Jurkat, Clone E6-1 (cell line): Measurements from ENCODE around the gene ELF1.
A peak's percentile ranks its signal among the peaks of the same experiment; 100 is the strongest.
"Not testable (repeated sequence)": the region's sequence is repeated elsewhere in the genome, so short reads cannot be mapped to it uniquely, and the experiment has no call there.

Experiments
- DNase-seq: peaks from one replicate; pipeline ENCODE4 v3.0.0-alpha.2; 2011; ENCODE audit warnings: low read depth, low spot score
- H3K4me3 ChIP-seq: 2 replicates; pipeline ENCODE4 v1.5.1; 2011; ENCODE audit warnings: mild to moderate bottlenecking, low read length, control low read depth, moderate library complexity

The ELF1 gene

DNA sequence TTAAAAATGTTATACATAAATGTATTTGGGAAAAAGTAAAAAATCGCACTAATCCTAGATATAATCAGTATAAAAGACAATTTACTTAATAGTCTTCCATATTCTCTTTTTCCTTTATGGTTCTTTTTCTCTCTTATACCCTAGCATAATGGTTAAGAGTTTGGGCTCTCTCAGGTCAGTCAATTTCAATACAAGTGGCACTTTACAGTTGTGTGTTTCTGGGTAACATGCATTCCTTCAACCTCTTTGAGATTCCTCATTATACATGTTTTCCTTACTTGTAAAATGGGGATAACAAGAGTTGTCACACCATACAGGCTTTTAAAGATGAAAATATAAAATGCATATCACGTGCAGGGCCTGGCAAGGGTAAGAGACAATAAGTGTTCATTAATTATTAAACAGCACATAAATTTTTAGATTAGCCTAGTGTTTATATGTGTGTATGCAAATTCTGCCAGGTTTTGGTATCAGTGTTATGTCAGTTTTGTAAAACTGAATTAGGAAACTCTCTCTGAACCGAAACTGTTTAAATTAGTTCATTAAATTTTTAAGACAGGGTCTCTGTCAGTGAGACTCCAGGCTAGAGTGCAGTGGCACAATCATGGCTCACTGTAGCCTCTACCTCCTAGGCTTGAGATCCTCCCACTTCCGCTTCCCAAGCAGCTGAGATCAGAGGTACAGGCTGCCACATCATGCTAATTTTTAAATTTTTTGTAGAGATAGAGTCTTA lies 49.8 kb downstream of the ELF1 start:
- DNase-seq = no peak

DNA sequence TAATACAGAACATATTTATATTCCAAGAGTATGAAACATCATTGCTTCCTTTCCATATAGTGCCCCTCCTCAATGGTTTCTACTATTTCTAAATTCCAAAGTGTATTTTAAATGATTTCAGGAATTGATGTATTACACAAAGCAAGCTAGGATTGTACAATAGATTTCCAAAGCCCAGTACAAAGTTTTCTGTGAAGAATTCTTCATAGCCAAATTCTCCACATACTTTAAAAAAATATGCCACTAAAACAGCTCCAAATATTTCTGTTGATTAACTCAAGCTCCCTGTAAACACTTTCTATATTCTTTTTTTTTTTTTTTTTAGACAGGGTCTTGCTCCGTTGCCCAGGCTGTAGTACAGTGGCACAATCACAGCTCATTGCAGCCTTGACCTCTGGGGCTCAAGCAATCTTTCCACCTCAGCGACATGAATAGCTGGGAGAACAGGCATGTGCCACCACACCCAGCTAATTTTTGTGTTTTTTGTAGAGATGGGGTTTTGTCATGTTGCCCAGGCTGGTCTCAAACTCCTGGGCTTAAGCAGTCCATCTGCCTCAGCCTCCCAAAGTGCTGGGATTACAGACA lies 50.6 kb downstream of the ELF1 start:
- no peak for DNase-seq
- H3K4me3 ChIP-seq = no peak overlapping the region

More for the DNA sequence above, 49.8 kb downstream of the ELF1 start:
- no peak overlapping the region for H3K4me3 ChIP-seq

DNA sequence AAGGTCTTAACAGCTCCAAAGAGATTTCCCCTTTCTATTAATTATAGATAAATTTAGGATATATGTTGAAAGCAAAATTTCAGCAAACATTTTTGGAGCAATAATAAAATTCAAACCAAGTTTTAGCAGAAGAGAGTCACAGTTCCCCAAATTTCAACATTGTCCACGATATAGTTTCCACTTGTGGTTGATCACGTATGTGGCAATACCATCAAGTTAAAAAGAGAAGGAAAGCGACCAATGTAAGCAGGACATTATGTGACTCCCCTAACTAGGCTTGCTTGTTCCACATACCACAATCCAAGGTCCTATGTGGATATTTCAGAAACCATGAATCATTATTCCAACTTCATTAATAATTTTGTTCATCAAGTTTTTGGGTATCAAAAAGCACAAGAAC lies 52.8 kb downstream of the ELF1 start:
- H3K4me3 ChIP-seq = no peak overlapping the region
- DNase-seq = no peak

DNA sequence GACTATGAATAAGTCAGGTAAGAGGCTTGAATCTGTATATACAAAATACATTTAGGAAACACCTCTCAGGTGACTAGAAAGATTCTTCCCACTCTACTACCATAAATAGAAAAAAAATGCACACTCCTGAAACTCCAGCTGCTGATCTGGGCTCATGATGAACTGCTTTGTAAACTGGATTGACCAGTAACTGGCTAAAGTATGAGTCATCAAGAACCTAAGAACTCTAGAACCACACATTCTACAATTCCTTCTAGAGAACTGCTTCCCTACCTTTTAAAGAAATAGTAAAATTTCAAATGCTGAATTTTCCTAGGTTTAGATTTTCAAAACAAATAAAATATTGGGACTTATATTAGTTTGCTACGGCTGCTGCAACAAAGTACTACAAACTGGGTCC lies 55.2 kb downstream of the ELF1 start:
- DNase-seq = no peak
- H3K4me3 ChIP-seq = no peak overlapping the region

DNA sequence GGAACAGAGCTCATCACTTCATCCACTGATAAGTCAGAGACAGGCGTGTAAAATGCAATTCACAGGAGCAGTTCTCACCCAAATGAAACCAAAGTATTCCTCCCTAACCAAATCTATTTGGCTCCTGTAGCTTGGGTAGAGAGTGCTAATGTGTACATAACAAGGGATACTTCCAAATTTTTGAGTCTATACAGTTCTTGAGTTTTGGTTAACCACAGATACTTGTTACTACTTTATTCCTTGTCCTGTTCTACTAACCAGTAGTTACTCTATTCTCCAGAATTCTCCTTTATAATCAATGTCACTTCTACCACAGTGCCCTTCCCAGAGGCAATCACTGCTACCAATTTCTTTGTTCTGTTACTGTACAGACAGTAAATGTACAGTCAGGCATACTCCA lies 57.3 kb downstream of the ELF1 start:
- H3K4me3 ChIP-seq = no peak overlapping the region
- no peak for DNase-seq

DNA sequence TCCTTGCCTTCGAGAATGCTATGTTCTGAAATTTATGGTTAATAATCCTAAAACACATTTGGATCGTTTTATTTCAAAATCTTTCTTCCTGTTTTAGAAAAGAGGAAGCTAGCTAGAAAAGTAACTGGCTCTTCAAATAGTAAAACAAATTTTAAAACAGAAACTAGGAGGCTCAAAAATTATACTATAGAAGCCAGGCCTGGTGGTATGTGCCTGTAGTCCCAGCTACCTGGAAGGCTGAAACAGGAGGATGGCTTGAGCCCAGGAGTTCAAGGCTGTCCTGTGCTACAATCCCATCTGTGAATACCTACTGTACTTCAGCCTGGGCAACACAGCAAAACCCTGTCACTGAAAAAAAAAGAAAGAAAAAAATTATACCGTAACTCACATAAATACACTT lies 57.9 kb downstream of the ELF1 start:
- H3K4me3 ChIP-seq = no peak overlapping the region
- no peak for DNase-seq

DNA sequence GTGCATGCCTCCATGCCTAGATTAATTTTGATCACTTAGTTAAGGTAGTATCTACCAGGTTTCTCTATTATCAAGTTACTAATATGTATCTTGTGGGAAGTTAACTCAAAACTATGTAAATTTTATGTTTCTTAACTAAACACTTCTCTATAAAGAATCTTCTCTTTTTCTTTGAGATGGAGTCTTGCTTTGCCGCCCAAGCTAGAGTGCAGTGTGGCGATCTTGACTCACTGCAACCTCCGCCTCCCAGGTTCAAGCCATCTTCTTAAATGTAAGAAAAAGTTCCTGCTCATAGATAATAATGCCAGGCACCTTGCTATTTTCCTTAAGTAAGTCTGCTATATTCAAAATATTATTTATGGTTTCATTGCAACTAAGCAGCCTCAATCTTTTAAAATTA lies 58.4 kb downstream of the ELF1 start:
- no peak overlapping the region for H3K4me3 ChIP-seq
- DNase-seq = no peak

DNA sequence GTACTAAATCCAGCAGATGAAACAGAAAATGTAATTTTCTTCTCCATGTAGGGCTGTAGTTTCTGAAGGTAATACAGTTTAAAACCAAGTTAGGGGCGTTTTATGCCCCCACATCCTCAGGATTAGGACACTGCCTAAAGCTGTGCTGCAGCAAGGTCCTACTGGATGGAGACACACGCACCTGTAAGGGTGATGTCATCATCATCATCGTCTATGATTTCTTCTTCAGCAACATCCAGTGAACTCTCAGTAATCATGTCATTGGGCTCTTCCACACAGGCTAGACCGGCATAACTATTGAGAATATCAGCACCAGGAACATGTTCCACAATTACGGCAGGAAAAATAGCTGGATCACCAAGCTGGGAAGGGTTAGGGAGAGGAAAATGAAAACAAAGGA lies 60.5 kb downstream of the ELF1 start:
- DNase-seq = no peak

DNA sequence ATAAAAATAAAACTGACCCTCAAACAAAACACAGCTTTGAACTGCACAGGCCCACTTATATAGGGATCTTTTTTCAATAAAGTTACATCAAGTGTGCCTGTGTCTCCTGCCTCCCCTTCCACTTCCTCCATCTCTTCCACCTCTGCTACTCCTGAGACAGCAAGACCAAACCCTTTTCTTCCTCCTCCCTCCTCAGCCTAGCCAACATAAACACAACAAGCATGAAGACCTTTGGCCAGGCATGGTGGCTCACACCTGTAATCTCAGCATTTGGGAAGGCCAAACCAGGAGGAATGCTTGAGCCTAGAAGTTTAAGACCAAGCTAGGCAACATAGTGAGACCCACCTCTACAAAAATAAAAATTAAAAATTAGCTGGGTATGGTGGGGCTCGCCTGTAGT lies 72.6 kb downstream of the ELF1 start:
- no peak for DNase-seq
- no peak overlapping the region for H3K4me3 ChIP-seq

More for the DNA sequence above, 60.5 kb downstream of the ELF1 start:
- H3K4me3 ChIP-seq = no peak overlapping the region

DNA sequence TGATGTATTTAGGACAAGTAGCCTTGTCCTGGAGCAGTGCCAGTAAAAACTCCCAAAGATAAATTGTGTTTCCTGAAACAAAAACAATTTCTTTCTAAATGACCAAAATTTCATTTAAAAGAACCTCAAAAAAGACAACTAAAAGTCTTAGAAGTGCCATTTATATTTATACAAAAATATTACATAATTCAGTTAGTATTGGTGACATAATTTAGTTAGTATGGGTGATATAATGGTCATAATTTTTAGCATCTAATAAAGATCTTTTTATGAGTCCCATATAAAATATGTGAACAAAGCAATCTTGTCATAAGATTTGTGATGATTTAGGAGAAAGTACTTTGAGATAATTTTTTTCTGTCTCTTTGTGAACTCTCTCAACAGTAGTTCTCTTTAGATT lies 76.0 kb downstream of the ELF1 start:
- DNase-seq = no peak
- no peak overlapping the region for H3K4me3 ChIP-seq

DNA sequence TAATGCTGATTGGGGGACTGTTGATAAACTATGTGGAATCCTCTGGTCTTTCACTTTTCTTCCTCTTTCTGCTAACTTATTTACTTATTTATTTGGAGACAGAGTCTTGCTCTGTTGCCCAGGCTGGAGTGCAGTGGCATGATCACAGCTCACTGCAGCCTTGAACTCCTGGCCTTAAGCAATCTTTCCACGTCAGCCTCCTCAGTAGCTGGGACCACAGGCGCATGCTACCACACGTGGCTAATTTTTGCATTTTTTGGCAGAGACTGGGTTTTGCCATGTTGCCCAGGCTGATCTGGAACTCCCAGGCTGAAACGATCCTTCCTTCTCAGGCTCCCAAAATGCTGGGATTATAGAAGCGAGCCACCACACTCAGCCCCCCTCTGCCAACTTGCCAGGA lies 77.5 kb downstream of the ELF1 start:
- H3K4me3 ChIP-seq = no peak overlapping the region
- DNase-seq = no peak

DNA sequence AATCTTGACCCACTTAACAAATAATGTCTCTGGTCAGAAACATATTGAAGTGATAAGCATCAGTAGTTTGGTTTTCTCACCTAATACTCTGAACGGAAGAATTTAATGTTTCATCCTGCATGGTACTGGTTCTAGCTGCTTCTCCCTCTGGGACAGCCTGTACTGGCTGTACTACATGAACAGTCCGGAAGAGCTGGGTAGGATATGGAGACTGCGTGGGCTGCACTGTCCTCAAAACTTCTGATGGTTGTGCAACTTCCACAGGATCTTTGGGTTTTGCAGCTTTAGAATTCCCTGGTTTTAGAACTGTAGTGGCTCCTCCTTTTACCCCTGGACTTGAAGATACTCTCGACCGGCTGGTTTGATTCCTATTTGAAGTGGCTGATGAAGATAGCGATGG lies 78.3 kb downstream of the ELF1 start:
- DNase-seq = no peak
- H3K4me3 ChIP-seq = no peak overlapping the region

DNA sequence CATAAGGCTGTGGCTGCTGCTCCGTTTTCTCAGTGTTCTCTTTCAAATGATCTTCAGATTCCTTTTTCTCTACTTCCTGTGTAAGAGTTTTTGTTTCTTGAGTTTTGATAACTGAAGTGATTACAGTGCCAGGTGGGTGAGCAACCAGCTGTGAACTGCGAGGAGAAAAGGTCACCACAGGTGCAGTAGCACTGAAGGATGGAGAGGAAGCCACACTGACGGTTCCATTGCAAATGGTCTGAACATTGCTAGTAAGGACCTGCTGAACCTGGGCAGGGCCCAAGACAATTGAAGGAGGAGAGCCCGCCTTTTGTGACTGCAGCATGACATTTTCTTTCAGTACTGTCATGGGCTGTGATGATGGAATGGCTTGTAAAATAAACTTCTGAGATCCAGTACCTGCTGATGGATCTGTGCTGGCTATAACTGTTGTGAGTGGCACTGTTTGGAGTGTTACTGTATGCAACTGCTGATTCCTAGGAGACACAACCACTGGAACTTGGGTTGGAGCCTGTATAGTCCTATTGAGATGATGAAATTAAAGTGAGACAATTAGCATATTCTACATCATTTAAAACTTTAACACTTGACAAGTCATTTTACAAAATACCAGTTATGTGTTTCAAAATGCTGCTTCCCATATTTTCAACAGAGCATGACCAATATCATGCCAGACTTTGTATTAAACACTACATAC lies 85.5 kb downstream of the ELF1 start:
- peak; percentile 79 for DNase-seq
- H3K4me3 ChIP-seq = no peak overlapping the region

DNA sequence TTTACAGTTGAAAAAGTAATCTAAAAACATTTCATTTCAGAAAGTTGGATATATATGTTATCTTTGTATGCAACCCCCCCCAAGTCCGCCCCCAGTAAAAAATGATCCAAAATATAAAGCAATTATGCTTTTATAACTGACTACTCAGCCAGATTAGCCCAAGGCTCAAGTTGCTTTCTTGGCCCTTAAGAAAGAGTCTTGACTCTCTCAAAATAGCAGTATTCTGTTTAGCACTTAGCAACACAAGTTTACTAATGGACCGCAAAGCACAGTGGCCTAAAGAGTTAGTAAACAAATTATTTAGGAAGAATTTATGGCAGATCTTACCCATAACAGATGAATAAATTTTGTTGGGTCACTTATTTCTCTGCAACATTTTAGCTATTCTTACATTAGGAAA lies 86.9 kb downstream of the ELF1 start:
- no peak overlapping the region for H3K4me3 ChIP-seq

DNA sequence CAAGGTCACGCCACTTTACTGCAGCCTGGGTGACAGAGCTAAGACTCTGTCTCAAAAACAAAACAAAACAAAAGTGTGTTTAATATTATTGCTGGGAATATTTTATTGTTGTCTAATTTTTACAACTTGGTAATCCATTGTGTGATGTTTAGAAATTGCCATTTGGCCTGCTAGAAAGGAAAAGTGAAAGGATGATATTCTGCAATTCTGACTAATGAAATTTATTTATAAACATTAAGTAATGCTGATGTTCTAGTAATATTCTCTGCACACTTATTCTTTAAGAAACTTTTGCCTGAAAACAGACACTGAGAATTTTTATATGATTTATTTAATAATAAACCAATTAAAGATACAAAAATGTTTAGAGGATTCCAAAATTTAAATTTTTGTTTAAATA lies 87.4 kb downstream of the ELF1 start:
- no peak for DNase-seq
- no peak overlapping the region for H3K4me3 ChIP-seq

More for the DNA sequence above, 86.9 kb downstream of the ELF1 start:
- no peak for DNase-seq

DNA sequence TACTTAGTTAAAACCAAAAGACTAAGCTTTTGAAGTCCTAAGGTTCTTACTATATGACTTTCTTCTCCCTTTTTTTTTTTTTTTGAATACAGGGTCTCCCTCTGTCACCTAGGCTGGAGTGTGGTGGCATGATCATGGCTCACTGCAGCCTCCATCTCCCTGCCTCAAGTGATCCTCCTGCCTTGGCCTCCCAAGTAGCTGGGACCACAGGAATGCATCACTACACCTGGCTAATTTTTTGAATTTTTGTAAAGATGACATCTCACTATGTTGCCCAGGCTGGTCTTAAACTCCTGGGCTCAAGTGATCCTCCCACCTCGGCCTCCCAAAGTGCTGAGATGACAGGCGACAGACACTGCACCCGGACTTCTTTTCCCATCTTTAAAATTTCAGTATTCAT lies 89.2 kb downstream of the ELF1 start:
- H3K4me3 ChIP-seq, DNase-seq: not testable (repeated sequence)

DNA sequence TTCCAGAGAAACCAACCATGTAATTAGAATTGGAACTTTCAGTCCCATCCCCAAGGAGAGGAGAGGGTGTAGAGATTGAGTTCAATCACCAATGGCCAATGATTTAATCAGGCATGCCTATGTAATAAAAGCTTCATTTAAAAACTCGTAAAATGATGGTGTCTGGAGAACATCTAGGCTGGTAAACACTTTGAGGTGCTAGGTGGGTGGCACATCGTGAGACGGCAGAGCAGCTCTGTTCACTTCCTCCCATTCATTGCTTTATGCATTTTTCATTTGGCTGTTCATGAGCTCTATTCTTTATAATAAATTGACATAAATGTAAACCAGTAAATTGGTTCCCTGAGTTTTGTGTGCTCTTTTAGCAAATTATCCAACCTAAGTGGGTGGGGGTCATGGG lies 90.1 kb downstream of the ELF1 start:
- DNase-seq = no peak
- H3K4me3 ChIP-seq = no peak overlapping the region

DNA sequence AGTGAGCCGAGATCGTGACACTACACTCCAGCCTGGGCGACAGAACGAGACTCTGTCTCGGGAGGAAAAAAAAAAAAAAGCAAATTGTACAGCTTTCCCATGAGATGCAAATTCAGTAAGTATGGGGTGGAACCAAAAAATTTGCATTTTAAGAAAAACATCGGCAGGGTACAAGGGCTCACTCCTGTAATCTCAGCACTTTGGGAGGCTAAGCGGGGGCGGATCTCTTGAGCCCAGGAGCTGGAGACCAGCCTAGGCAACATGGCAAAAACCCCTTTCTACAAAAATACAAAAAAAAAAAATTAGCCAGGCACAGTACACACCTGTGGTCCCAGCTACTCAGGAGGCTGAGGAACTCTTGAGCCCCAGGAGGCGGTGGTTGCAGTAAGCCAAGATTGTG lies 91.2 kb downstream of the ELF1 start:
- DNase-seq = no peak
- H3K4me3 ChIP-seq = no peak overlapping the region

DNA sequence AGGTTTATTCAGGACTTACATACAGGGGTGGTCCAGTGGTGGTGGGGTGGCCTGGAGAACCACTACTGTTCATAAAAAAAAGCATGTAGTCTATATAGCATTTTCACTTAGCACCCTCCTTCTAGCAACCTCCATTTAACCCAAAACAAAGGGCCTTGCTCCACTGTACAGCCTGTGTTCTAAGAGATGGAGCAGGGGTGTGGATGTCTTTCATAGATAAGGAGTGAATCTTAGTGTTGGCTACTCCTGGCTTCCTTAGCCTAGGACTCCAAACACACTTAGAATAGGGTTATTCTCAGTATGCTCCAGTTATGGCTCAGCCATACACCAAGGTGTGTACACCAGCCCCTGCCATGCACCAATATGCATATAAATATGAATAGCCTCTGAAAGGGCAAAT lies 95.2 kb downstream of the ELF1 start:
- no peak overlapping the region for H3K4me3 ChIP-seq
- no peak for DNase-seq

DNA sequence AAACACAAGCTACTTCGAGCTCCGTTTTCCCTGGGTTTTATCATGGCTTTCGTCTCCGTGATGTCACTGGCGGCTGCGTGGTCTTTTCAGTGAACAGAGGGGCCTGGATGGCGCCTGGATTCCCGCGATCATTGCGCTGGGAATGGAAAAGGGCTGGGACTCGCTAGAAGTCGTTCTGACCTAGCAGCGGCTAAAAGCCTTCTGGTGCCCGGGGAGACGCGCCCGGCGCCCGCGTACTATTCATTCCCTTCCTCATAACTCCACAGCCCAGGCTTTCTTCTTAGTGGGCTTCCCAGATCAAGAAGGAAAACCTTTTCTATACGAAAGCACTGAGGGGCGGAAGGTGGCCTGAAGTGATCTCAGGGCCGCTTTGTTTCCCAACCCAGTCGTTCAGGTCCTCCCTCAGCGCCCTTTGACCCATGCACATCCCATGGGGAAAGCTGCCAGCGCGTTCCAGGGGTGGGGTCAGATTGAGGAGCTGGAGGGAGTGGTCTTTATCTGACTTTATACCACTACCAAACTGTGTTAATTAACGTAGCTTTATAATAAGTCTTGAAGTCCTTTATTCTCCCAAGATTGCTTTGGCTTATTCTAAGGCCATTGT lies 96.6 kb downstream of the ELF1 start:
- DNase-seq = no peak
- H3K4me3 ChIP-seq = no peak overlapping the region
